ENCODE measurements around the gene EFNB2.

DNA sequence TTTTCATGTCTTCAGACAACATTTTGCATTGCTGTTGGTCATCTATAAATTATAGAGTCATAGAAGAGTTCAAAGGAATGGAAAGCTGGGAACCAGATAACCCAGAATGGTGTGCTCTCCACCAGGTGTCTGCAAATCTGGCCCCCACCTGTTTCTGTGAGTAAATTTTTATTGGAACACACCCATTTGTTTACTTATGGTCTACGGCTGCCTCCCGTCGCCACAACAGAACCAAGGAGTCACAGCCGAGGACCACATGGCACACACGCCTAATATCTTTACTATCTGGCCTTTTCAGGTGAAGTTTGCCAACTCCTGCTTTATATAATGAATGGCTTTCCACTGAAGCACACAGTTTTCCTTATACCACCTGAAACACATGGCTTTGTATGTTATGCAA lies 58.2 kb downstream of the EFNB2 start:
- TF ChIP-seq CREB1 (IDR thresholded peaks at IDR 0.05) (no peak), SP2 (IDR thresholded peaks at IDR 0.05; ENCODE audit: low read length) (no peak), SP1 (IDR thresholded peaks at IDR 0.05; ENCODE audit: low read depth, low read length) (no peak), ZNF274 (IDR thresholded peaks at IDR 0.05; ENCODE audit: borderline replicate concordance, extremely low read depth, low read length) (no peak), MAFK (IDR thresholded peaks at IDR 0.05; ENCODE audit: low read depth, low read length) (no peak), CHD2 (IDR thresholded peaks at IDR 0.05; ENCODE audit: low read length) (no peak), POLR2AphosphoS5 (IDR thresholded peaks at IDR 0.05; ENCODE audit: low read depth, low read length) (no peak)
- TF ChIP-seq, protein P1, sequence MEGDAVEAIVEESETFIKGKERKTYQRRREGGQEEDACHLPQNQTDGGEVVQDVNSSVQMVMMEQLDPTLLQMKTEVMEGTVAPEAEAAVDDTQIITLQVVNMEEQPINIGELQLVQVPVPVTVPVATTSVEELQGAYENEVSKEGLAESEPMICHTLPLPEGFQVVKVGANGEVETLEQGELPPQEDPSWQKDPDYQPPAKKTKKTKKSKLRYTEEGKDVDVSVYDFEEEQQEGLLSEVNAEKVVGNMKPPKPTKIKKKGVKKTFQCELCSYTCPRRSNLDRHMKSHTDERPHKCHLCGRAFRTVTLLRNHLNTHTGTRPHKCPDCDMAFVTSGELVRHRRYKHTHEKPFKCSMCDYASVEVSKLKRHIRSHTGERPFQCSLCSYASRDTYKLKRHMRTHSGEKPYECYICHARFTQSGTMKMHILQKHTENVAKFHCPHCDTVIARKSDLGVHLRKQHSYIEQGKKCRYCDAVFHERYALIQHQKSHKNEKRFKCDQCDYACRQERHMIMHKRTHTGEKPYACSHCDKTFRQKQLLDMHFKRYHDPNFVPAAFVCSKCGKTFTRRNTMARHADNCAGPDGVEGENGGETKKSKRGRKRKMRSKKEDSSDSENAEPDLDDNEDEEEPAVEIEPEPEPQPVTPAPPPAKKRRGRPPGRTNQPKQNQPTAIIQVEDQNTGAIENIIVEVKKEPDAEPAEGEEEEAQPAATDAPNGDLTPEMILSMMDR (IDR thresholded peaks at IDR 0.05; ENCODE audit: control extremely low read depth in 1 of 3, insufficient read depth in 1 of 3, low read depth in 1 of 3, low read length in 3 of 3), result no peak
- TF ChIP-seq, protein P2, sequence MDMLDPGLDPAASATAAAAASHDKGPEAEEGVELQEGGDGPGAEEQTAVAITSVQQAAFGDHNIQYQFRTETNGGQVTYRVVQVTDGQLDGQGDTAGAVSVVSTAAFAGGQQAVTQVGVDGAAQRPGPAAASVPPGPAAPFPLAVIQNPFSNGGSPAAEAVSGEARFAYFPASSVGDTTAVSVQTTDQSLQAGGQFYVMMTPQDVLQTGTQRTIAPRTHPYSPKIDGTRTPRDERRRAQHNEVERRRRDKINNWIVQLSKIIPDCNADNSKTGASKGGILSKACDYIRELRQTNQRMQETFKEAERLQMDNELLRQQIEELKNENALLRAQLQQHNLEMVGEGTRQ (IDR thresholded peaks at IDR 0.05; ENCODE audit: low read length), result no peak
- TF ChIP-seq, protein P3, sequence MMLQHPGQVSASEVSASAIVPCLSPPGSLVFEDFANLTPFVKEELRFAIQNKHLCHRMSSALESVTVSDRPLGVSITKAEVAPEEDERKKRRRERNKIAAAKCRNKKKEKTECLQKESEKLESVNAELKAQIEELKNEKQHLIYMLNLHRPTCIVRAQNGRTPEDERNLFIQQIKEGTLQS (IDR thresholded peaks at IDR 0.05; ENCODE audit: insufficient read depth, low read depth, low read length), result no peak

All from H1 (cell line).